HG02571 (cell line): ENCODE results near the gene CRYGN.

Source experiments
- ATAC-seq: cut with Tn5 transposase; IDR thresholded peaks from one replicate; pipeline ENCODE4 v1.9.1; 2021; ENCODE audit warnings: mild to moderate bottlenecking, moderate library complexity; ENCODE audit not compliant: unreplicated experiment

Gene CRYGN

DNA sequence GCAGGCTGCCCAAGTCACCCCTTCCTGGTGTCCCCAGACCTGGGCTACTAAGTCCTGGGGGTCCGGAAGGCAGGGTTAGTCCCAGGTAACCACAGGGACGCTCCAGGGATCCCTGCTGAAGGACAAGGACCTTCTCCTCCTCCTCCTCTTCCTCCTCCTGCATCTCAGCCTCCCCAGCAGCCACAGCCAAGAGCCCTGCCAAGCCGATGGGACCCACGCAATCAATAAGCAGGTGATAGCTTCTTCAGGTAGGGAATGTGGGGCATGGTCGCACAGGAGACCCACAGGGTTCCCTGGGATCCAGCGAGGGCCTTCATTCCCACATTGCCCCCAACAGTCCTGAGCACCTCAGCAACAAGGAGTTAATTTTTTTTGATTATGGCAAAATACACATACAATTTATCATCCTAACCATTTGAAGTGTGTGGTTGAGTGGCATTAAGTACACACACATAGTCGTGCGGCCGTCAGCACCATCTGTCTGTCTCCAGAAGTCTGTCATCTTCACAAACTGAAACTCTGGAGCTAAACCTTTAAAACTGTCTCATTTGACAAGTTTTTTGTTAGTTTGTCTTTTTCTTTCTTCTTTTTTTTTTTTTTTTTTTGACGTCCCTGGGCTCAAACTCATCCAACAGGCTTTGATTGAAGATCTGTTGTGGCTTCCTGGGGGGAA lies 12.1 kb downstream of the CRYGN start:
- ATAC-seq, result no peak

DNA sequence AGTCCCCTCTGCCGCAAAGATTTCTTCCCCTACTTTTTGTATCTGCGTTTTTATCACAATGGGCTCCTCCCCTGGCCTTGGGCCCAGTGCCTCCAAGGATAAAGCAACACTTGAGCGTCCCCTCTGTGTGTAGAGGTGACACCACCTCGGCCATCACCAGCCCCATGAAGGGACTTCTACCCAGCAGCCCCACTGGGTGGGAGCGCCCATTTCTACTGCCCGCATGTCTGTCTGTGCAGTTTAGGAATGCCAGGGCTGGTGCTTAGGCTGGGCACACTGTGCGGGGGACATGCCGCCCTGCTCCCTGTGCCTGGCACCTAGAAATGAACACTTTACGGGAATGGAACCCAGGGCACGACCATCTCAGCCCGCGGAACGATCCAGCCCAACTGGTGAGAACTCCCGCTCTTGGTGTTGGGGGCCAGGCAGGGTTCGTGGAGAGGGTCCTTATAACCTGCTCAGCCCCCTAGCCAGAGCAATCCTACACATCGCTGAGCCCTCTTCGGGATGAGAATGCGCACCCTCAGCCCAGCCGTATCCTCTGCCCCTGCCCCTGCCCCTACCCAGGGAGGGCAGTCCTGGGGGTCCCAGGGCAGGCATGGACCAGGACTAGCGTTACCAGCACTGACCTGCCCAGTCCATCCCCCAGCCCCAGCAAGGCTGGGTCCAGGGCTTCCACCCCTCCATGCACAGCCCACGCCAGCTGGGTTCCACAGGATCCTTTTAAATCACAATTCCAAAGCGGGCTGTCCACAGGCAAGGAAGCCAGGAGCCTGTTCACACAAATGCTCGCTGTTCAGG lies 12.8 kb downstream of the CRYGN start:
- ATAC-seq, result no peak

DNA sequence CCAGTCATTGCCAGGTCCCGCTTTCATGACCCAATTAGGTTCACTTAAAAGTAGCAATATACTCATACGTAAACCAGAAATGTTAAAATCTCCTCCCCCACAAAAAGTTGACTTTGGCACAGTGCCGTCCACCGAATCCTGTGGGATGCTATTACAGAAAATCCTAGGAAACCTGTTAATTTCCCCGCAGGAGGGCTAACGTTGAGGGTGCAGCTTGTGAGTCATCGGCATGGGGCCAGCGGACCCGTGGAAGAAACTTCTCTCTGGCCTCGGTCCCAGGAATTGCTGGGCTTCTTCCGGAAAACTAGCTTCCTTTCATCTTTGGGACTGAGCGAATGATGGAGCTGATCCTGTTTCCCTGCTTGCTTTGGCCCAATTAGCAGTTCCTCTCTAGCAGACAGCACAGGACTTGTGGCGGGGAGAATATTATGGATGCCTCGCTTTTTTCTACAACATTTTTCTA lies 13.5 kb downstream of the CRYGN start:
- no peak for ATAC-seq

DNA sequence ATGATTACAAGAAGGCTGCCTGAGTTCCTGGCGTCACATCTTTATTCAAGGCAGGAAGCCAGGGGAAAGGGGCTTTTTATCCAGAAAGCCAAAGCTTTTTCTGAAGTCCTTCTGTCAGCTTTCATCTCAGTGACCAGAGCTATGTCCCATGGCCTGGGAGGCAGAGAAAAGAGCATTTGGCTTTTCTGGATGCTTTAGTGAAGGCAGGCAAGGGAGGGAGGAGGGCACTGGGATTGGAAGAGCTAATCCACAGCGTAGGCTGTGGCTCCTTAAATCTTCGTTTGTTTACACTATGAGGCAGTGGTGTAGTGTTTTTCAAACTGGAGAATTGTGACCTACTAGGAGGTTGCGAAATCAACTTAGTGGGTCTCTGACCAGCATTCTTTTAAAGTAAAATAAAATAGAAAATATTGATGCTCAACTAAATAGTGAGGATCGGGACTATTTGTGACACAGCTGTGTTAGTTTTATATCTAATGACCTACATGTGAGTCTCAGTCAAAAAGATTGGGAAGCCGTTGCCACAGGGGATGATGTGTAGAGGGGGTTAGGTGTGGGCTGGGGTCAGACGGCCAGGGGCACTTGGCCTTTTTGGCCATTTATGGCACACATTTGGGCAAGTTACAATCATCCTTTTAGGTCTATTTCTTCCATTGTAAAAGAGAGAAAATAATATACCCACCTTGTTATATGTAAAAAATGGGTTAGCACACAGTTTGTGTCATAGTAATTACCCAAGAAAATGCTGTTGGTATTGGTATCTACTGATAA lies 14.1 kb downstream of the CRYGN start:
- no peak for ATAC-seq

DNA sequence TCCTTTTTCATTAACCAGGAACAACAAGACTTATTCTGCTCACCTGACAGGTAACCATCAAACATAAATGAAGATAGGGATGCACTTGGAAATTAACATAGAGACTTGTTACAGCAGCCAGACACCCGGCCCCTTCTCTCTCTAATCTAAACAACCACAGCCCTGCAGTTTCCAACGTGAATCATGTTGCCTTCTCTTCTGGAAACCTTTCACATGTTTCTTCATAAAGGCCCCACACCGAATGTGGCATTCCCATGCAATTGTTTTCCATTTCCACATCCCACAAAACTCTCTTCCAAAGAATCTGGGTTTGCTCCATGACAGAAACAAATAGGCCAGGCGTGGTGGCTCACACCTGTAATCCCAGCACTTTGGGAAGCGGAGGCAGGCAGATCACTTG lies 15.1 kb downstream of the CRYGN start:
- no peak for ATAC-seq

DNA sequence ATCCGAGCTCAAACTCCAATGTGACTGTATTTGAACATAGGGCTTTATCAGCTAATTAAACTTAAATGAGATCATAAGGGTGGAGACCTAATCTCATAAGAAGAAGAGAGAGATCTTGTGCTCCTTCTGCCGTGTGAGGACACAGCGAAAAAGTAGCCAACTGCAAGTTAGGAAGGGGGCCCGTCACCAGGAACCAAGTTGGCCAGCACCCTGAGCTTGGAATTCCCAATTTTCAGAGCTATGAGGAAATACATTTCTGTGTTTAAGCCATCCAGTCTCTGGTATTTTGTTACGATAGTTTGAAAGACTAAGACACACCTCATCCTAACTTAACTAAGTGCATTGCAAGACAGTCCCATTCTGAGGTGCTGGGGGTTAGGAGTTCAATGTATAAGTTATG lies 16.0 kb downstream of the CRYGN start:
- no peak for ATAC-seq

DNA sequence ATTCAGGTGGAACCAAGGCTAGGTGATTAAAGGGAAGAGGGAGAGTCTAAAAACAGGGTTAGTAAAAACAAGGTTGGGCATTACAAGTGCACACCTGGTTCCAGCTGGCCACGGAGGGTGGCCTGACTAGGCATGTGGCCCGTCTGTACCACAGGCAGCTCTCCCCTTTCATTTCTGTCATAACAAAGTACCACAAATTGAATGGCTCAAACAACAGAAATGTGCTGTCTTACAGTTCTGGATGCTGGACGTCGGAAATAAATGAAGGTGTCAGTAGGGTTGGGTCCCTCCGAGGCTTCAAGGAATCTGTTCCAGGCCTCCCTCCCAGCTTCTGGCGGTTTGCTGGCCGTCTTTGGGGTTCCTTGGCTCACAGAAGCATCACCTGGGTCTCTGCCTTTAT lies 16.7 kb downstream of the CRYGN start:
- ATAC-seq, result no peak

DNA sequence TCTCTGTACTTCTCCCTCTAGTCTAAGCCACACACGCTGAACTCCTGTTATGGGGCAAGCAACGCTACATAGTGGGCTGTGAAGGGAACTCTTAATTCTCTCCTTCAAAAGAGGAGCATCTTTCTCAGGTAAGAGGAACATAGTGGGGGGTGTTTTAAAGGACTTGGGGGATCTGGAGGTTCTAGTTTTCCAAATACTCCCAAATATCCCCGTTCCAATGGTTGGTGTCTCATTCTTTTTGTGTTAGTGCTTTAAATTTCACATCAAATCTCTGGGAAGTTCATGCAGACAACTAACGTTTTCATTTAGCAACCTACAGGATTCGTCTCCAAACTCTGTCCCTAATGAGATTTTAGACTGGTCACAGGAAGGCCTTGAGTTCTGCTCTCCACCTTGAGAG lies 17.7 kb downstream of the CRYGN start:
- ATAC-seq, result no peak

DNA sequence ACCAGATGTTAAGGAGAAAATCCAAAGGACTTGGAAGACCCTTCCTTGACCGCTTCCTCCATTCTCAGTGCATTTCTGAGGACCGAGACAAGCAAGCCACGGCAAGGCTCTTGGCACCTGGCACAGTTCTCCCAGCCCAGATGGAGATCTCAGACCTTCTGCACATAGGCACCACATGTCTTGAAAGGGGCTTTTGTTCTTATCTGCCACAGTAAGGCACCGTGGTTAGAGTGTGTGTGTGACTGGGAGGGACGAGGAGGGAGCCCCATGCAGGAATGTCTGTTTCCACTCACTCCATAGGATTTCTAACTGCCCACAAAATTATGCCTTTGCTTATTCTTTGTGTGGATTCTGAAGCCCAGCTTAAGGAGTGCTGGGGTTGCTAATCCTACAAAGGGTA lies 19.8 kb downstream of the CRYGN start:
- ATAC-seq, result no peak

DNA sequence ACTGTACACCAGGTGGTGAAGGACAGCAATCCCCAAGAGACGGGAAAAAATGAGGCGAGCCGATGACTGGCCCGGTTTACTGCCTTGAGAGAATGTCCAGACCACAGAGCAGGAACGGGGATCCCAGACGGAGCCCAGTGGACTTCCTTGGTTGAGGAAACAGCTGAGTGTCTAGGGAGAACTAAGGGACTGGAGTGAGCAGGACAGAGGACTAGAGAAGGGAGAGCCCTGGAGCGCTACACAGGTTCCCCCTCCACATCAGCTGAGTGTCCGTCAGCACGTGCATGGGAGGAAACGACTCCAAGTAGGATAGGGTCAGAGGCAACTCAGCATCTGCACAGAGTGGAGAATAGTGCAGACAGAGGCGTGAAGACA lies 23.0 kb downstream of the CRYGN start:
- no peak for ATAC-seq

DNA sequence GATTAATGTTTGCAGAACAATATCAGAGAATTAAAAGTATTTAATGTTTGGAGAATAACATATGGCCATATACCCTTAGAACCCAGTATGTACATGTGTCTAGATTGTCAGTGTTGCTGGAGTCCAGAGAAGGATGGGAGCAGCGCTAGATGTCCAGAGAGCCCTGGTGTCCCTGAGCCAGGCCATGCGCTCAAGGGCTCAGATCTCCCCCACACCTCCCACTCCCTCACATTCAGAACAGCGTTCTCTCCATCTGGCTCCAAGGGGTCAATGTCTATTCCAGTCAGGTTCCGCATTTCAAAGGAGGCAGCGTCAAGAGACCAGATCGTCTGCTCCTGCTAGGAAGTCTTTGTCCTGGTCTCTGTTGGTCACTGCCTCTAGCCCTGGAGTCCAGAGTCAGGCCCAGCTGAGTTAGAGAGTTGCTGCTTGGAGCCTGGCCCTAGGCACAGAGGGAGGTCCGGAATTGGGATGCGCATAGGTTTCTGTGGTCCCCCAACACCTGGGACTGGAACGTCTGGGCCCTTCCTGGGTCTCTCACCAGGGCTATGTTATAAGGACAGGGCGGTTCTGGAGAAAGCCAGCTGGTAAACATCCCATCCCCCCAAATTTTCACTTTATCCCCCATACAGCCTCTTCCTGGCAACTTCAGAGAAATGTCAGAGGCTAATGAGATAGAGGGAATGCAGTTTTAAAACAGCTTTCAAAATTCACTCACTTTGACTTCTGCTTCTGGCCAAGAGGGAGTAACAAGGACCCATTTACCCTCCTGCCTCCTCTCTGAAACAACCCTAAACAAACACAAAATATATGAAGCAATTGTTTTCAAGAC lies 23.6 kb downstream of the CRYGN start:
- no peak for ATAC-seq

DNA sequence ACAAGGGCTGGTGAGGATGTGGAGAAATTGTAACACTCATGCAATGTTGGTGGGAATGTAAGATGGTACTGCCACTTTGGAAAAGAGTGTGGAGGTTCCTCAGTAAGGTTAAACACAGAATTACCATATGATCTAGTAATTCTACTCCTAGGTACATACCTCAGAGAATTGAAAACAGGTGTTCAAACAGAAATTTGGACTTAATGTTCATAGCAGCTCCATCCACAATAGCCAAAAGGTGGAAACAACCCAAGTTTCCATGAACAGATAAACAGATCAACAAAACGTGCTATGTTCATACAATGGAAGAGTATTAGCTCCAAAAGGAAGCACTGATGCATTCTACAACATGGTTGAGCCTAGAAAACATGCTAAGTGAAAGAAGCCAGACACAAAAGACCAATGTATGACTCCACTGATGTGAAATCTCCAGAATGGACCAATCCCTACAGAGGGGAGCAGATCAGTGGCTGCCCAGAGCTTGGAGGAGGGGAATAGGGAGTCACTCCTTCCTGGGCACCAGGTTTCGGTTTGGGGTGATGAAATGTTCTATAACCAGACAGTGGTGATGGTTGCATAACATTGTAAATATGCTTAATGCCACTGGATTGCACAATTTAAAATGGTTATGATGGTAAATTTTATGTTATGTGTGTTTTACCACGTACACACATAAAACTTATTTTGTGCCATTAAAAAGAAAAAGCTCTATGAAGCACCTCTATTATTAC lies 24.4 kb downstream of the CRYGN start:
- ATAC-seq, result no peak

DNA sequence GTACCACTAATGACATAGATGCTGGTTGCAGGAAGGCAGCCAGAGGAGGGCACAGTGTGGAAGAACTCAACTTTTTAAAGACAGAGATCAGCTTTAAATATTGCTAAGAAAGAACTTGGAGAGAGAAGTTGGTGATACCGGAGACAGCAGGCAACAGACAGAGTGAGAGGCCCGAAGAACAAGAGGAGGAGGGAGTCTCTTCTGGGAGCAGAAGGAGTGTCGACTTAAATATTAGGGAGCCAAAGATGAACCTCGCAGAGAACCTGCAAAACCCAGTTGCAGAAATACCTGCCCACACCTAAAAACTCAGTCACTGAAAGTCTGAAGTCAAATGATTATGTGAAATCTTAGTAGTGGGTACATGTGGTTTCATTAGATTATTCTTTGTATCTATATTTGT lies 26.7 kb downstream of the CRYGN start:
- no peak for ATAC-seq

DNA sequence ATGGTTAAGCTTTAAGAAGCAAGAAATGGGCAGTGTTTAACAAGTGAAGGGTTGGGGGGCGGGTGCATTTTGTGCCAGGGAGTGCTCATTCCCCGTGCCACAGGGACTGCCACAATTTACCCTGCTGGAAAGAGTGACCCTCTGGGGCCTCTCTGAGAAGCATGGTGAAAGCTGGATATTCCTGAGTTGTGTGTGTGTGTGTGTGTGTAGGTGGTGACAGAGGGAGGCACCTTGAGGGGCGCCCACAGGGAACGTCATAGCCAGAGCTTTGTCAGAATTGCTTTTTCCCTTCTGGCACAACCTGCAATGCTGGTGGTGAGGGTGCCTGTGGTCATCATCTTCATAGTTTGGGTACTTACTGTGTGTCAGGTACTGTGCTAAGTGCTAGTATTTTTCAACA lies 27.6 kb downstream of the CRYGN start:
- ATAC-seq, result no peak

DNA sequence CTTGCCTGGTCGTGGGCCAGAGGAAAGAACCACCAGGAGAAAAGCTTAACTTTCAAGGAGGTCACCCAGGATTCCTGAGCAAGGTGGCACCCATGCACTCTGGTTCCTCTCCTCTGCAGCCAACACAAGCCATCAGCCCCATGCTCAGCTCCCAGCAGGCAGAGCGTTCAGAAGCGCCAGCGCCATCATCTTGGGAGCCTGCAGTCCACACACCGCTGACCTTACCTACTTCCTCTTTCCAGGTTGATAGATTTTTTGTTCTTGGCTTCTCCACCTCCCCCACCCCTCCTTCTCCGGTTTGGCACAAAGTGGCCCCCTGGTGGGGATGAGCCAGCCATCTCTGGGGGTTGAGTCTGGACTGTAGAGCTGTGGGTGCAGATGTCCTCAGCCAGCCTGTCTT lies 28.4 kb downstream of the CRYGN start:
- no peak for ATAC-seq

DNA sequence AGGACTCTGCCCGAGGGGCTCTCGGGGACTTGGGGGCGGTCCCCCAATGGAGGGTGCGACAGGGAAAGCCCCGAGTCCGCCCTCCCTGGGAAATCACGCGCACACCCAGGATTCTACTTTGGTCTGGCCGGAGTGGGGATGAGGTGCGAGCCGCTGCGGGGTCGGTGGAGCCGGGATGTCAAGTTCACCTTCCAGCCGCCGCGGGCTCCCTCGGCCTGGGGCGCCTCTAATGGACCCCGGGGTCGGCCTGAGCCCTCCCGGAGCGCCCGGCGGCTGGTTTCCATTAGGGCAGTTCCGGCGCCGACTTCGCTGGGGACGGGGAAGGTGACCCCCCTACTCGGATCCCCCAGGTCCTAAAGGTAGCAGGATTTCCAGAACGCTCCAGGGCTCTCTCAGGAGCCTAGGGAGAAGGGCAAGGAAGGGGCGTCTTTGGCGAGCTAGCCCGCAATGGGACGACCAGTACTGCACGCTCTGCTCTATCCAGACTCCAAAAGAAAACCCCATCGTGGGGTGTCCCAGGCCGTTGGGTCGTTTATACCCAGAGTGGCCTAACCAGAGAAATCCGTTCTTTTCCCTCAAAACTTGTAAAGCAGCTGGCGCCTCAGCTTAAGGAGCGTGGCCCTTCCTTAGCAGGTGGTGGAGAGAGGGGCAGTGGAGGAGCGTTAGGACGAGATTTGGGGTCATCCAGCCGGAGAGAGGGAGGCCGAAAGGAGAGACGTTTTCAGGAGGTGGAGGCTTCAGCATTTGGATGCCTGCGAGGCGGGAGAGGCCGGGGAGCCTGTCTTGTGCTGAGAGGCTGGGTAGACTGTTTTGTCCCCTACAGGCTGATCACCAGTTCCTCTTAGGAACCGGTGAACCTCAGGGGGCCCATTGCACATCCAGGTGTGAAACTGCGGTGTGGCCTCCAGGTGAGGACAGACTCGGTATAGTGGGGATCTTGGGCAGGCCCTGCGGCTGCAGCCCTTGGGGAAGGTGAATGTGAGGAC lies 29.2 kb downstream of the CRYGN start:
- ATAC-seq, result no peak

DNA sequence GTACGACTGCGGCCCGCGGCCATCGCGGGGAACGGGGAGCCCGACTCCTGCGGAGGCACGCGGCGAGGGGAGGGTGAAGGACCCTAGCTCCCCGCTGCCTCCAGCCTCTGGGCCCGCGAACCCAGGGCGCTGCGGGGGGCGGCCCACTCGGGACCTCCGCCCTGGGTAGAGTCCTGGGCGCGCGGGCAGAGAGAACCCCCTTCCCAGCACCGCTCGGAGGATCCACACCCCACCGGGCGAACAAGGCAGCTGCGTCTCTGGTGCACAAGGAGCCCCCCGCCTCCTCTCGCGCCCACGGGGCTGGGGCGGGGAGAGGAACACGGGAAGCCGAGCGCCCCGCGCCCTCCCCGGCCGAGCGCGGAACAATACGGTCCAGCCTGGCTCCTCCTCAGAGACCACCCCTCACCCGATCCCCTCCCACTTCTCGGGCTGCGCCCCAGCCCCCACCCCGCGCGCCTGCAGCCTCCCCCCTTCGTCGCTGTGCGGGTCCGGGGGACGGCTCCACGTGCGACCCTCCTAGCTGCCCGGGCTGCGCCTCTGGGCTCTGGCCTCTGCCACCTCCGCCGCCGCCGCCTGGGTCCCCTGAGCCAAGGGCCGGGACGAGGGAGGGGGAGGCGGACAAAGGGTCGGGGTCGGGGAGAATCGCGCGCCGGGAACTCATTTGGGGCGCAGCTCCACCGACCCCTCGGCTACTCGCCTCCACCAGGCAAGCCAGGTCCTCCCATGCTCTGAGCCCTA lies 30.1 kb downstream of the CRYGN start, which contains the start of gene WDR86:
Gene WDR86 (minus strand): TSS at position 372 of the 738 bp plus-strand sequence. CDS start 449 bp downstream, outside the sequence.
- ATAC-seq, result no peak
